Activated CD4-positive, CD25-positive, alpha-beta regulatory T cell (primary cell): ENCODE data around the gene ZNF609.

ENCODE experiments used
- DNase-seq, 4 experiments: peaks; one replicate each; lab custom pipeline; 2025; lab: John Stamatoyannopoulos, UW

Gene ZNF609, protein sequence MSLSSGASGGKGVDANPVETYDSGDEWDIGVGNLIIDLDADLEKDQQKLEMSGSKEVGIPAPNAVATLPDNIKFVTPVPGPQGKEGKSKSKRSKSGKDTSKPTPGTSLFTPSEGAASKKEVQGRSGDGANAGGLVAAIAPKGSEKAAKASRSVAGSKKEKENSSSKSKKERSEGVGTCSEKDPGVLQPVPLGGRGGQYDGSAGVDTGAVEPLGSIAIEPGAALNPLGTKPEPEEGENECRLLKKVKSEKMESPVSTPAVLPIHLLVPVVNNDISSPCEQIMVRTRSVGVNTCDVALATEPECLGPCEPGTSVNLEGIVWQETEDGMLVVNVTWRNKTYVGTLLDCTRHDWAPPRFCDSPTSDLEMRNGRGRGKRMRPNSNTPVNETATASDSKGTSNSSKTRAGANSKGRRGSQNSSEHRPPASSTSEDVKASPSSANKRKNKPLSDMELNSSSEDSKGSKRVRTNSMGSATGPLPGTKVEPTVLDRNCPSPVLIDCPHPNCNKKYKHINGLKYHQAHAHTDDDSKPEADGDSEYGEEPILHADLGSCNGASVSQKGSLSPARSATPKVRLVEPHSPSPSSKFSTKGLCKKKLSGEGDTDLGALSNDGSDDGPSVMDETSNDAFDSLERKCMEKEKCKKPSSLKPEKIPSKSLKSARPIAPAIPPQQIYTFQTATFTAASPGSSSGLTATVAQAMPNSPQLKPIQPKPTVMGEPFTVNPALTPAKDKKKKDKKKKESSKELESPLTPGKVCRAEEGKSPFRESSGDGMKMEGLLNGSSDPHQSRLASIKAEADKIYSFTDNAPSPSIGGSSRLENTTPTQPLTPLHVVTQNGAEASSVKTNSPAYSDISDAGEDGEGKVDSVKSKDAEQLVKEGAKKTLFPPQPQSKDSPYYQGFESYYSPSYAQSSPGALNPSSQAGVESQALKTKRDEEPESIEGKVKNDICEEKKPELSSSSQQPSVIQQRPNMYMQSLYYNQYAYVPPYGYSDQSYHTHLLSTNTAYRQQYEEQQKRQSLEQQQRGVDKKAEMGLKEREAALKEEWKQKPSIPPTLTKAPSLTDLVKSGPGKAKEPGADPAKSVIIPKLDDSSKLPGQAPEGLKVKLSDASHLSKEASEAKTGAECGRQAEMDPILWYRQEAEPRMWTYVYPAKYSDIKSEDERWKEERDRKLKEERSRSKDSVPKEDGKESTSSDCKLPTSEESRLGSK (N-terminal part only)

GRCh38 chr15:64460206-64460723 is at the start of gene ZNF609:
Gene ZNF609, plus strand, starts transcription at chr15:64460578. Its CDS starts 38,842 bp downstream, at chr15:64499420.
- peak; percentile 66 to 91 (median 75) for DNase-seq

GRCh38 chr15:64412216-64412615 is 48.2 kb upstream of the ZNF609 start:
- DNase-seq = no peak

DNA sequence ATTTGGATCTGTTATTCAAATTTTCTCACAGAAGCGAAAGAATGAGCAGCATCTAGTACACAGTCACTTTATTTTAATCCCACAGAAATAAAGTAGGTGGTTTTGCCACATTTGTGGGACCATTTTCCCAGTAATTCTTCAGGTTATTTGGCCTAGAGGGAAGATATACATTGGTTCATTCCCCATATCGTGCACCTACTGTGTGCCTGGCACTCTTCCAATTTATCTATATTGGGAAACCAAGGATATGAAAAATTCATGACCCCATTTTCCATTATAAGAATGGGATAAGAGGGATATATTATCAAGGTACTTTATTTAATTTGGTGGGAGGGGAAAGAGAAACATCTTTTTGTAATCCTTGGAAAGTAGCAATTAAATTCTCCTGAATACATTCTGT is 37.7 kb upstream of the ZNF609 start:
- no peak for DNase-seq

DNA sequence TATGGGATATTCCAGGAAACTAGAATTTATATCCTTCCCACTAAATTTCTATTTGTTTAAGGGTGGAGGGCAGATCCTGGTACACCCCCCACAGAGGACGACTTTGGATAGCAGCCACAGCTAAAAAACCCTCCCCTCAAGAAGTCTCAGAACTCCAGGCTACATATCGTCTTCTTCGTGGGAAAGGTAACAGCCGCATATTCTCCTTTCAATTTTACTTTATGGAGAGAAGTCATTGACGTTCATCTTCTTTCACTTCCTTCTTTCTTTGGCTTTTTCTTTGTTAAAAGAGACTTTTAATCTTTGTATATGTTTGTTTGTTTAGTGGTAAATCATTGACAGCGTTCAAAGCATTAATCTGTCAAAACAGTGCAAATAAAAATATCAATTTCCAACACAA is 36.4 kb upstream of the ZNF609 start:
- DNase-seq = no peak

- no peak for DNase-seq
These were observed 35.2 kb upstream of the ZNF609 start for GRCh38 chr15:64425221-64425620.

DNA sequence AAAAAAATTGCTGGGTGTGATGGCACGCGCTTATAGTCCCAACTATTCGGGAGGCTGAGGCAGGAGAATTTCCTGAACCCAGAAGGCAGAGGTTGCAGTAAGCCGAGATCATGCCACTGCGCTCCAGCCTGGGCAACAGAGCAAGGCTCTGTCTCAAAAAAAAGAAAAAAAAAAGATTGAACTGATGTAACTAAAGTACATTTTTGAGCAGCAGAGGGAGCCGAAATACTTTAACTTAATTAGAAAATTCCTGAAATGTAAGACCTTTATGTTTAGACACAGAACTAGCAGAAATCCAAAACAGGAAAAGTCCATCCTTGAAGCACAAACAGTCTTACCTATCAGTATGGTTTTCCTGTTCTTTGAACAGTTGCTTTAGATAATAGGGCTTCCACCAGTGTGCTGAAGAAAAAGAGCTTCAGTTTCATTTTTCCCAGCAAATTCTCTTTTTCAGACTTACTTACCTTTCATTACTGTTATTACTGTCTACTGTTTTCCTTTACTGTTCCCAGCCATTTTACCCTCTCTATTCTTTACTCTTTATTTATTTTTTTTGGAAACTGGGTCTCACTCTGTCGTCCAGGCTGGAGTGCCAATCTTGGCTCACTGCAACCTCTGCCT is 33.4 kb upstream of the ZNF609 start:
- no peak for DNase-seq

- DNase-seq = no peak
These were observed 30.9 kb upstream of the ZNF609 start for GRCh38 chr15:64429448-64429847.

GRCh38 chr15:64430000-64430735 is 30.2 kb upstream of the ZNF609 start:
- peak in 1 of 4 experiments; percentile 9 for DNase-seq

- DNase-seq = no peak
These were observed 22.4 kb upstream of the ZNF609 start for GRCh38 chr15:64437982-64438381.

GRCh38 chr15:64438653-64439447 is 21.5 kb upstream of the ZNF609 start:
- DNase-seq = no peak

- DNase-seq = no peak
These were observed 18.5 kb upstream of the ZNF609 start for GRCh38 chr15:64441852-64442251.

GRCh38 chr15:64443016-64443415 is 17.4 kb upstream of the ZNF609 start:
- DNase-seq = no peak

GRCh38 chr15:64443747-64444621 is 16.4 kb upstream of the ZNF609 start:
- DNase-seq = no peak

DNA sequence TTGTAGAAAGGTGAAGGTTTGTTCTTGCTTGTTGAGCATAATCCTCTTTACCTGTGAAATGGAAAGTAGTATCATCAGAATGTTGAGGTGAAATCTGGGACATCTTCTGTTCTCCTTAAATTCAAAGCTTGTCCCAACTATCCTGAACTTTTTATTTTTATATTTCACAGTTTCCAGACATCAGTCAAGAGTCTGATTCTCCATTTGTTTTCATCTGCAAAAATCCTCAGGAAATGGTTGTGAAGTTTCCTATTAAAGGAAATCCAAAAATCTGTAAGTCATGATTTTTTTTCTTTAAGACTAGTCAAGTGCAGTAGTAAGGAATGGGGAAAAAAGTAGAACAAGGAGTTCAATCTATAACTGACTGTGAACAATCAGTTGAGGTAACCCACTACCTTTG is 15.5 kb upstream of the ZNF609 start:
- no peak for DNase-seq

DNA sequence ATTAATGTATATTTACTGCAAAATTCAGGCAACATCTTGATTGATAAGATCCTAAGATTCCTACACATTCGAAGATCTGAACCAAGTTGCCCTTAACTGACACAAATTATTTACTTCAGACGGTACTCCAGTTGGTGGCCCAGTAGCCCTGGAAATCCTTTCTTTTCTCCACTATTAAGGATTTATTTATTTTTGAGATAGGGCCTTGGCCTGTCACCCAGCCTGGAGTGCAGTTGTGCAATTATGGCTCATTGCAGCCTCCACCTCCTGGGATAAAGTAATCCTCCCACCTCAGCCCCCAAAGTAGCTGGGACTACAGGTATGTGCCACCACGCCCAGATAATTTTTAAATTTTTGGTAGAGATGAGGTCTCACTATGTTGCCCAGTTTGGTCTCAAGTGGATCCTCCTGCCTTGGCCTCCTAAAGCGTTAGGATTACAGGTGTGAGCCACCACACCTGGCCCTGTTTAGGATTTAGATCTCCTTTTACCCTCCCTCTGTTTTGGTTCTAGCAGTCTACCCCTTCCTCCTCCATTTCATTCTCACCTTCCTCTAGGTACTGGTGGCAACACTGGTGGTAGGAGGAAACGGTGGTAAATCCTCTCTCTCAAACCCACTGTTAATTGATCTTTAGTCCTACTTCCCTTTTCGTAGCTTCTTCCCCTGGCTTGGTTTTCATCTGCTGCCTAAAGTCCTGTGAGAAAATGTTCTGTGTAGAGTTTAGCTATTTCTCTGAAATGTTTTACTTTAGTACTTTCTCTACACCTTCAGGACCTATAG is 12.7 kb upstream of the ZNF609 start:
- no peak for DNase-seq

- DNase-seq = no peak
These were observed 7.2 kb upstream of the ZNF609 start for GRCh38 chr15:64452988-64453688.

DNA sequence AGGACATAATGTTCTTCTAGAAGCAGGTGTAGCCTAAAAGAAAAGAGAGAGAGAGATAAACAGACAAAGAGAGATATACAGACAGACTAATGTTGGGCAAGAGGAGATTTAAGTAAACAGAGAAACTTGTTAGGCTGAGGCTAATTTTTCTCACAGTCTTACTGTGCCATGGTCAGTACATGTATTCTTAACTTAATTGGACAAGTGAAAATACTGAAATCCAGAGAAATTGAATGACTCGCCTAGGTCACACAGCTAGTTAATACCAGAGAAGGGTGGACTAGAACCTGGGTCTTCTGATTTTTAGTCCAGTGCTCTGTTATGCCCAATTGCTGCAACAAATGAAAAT is 6.7 kb upstream of the ZNF609 start:
- DNase-seq = no peak

- no peak for DNase-seq
These were observed 6.1 kb upstream of the ZNF609 start for GRCh38 chr15:64454282-64454681.
